Upper lobe of left lung (tissue), 6 donors: ENCODE results near the gene MAP6D1. TPM values are rescaled to one million over a fixed set of nuclear protein-coding genes. Genes with fewer than 3 reads are reported as not detected.
"Not testable (repeated sequence)": the region's sequence is repeated elsewhere in the genome, so short reads cannot be mapped to it uniquely, and the experiment has no call there.

Source experiments
- ATAC-seq, 2 donors: fragments of 200-7000 bp; cut with Tn5 transposase; one replicate each; pipeline ENCODE4 v1.9.1; 2022; ENCODE audit warnings: mild to moderate bottlenecking in 2 of 2, moderate library complexity in 2 of 2; ENCODE audit not compliant: low FRiP score in 2 of 2
- DNase-seq, 2 donors: peaks; one replicate each; pipeline ENCODE4 v3.0.0-alpha.2; 2019 to 2020
- H3K27ac ChIP-seq, 4 donors: fragments of 200-600 bp; sonication (generic); one replicate each; pipeline ENCODE4 v1.5.1; 2016 to 2019
- H3K27me3 ChIP-seq, 4 donors: fragments of 200-600 bp; sonication (generic); one replicate each; pipeline ENCODE4 v1.5.1; 2017 to 2019
- H3K36me3 ChIP-seq, 4 donors: fragments of 200-600 bp; sonication (generic); one replicate each; pipeline ENCODE4 v1.5.1; 2016 to 2019
- H3K4me1 ChIP-seq, 4 donors: fragments of 200-600 bp; sonication (generic); one replicate each; pipeline ENCODE4 v1.5.1; 2018 to 2019
- H3K4me3 ChIP-seq, 4 donors: fragments of 200-600 bp; sonication (generic); one replicate each; pipeline ENCODE4 v1.5.1; 2017 to 2019; ENCODE audit warnings: mild to moderate bottlenecking in 2 of 4, moderate library complexity in 1 of 4
- H3K9me3 ChIP-seq, 4 donors: fragments of 200-600 bp; sonication (generic); one replicate each; pipeline ENCODE4 v1.5.1; 2018 to 2019
- EP300 ChIP-seq, 4 donors: sonication (generic); formaldehyde crosslinking; IDR thresholded peaks; one replicate each; pipeline ENCODE4 v1.5.1; 2017; ENCODE audit warnings: antibody characterized with exemption in 4 of 4, control low read depth in 2 of 4
- POLR2A ChIP-seq, 4 donors: fragments of 450-650 bp; IDR thresholded peaks; one replicate each; pipeline ENCODE4 v1.5.1; 2016 to 2017; ENCODE audit warnings: antibody characterized with exemption in 4 of 4, mild to moderate bottlenecking in 2 of 4
- POLR2AphosphoS5 ChIP-seq, 2 donors: sonication (generic); formaldehyde crosslinking; IDR thresholded peaks; one replicate each; pipeline ENCODE4 v1.5.1; 2017; ENCODE audit warnings: antibody characterized with exemption in 2 of 2
- WGBS, 2 donors: methylation state at CpG; one replicate each; pipeline ENCODE4 v1.1.5; 2017 to 2018; 5-methylcytosine and 5-hydroxymethylcytosine counted together
- total RNA-seq, 6 donors: library from RNA; depleted of rRNA in 4 of 6; stranded (reverse); fragments of >200 nt in 4 of 6; gene quantifications; one replicate each; pipeline versions ENCODE4 v1.1.0 to v1.2.1, GENCODE V29; 2016 to 2021
- TF ChIP-seq, protein P1 (sequence below), 6 experiments: fragments of 450-650 bp in 4 of 6; fragments of 200-600 bp in 2 of 6; sonication (generic) in 2 of 6; IDR thresholded peaks; one replicate each; pipeline ENCODE4 v1.5.1; 2016 to 2019; ENCODE audit warnings: antibody characterized with exemption in 6 of 6
- donor health status: DM: no; HTN: no; CAD: no; lungs with moderate emphysema.
- donor health status: DM: no; HTN: yes; CAD: no; lungs with severe emphysema.

The MAP6D1 gene
- total RNA-seq, 6 donors from 2014 or later: 0.89 to 2.8 (median 2.1) TPM; not detected in 1

- H3K27ac ChIP-seq: no peak overlapping the region
- ATAC-seq: no peak
- H3K36me3 ChIP-seq: peaks cover 16 to 86% (median 52%) of the 10 kb centered on the region in 4 donors
- no peak overlapping the region for H3K4me3 ChIP-seq
- no peaks in the 10 kb centered on the region for H3K27me3 ChIP-seq
- WGBS, 2 donors: 92 to 99% methylated on average over 16 of the region's 16 CpGs
- TF ChIP-seq, protein P1, sequence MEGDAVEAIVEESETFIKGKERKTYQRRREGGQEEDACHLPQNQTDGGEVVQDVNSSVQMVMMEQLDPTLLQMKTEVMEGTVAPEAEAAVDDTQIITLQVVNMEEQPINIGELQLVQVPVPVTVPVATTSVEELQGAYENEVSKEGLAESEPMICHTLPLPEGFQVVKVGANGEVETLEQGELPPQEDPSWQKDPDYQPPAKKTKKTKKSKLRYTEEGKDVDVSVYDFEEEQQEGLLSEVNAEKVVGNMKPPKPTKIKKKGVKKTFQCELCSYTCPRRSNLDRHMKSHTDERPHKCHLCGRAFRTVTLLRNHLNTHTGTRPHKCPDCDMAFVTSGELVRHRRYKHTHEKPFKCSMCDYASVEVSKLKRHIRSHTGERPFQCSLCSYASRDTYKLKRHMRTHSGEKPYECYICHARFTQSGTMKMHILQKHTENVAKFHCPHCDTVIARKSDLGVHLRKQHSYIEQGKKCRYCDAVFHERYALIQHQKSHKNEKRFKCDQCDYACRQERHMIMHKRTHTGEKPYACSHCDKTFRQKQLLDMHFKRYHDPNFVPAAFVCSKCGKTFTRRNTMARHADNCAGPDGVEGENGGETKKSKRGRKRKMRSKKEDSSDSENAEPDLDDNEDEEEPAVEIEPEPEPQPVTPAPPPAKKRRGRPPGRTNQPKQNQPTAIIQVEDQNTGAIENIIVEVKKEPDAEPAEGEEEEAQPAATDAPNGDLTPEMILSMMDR (IDR thresholded peaks at IDR 0.05): no peak
- TF ChIP-seq EP300 (IDR thresholded peaks at IDR 0.05) (no peak), POLR2A (IDR thresholded peaks at IDR 0.05) (no peak), POLR2AphosphoS5 (IDR thresholded peaks at IDR 0.05) (no peak)
- no peaks in the 10 kb centered on the region for H3K9me3 ChIP-seq
- no peaks in the 10 kb centered on the region for H3K4me1 ChIP-seq
- DNase-seq: peak in 1 of 2 donors; percentile 41
Measured at GRCh38 chr3:183790700-183791099, 34.7 kb downstream of the MAP6D1 start.

- Histone ChIP-seq H3K4me3 (no peak overlapping the region), H3K9me3 (no peaks in the 10 kb centered on the region), H3K27ac (no peak overlapping the region), H3K27me3 (no peaks in the 10 kb centered on the region), H3K36me3 (peaks cover 16 to 88% (median 53%) of the 10 kb centered on the region in 4 donors), H3K4me1 (no peaks in the 10 kb centered on the region)
- WGBS, 2 donors: 93 to 94% methylated on average over 4 of the region's 4 CpGs
- no peak for ATAC-seq
- no peak for TF ChIP-seq POLR2A (IDR thresholded peaks at IDR 0.05)
- TF ChIP-seq EP300 (IDR thresholded peaks at IDR 0.05): no peak
- TF ChIP-seq, protein P1 (IDR thresholded peaks at IDR 0.05): no peak
- no peak for TF ChIP-seq POLR2AphosphoS5 (IDR thresholded peaks at IDR 0.05)
- no peak for DNase-seq
Measured at GRCh38 chr3:183789826-183790225, 35.6 kb downstream of the MAP6D1 start.

- DNase-seq (peak in 1 of 2 donors; percentile 40), ATAC-seq (peak in 1 of 2 donors; percentile 31)
- H3K27me3 ChIP-seq, H3K4me3 ChIP-seq, H3K9me3 ChIP-seq: not testable (repeated sequence)
- Histone ChIP-seq H3K4me1 (peaks cover 3 to 12% (median 8%) of the 10 kb centered on the region in 4 donors), H3K36me3 (peaks cover 9 to 77% (median 37%) of the 10 kb centered on the region in 4 donors), H3K27ac (peak overlapping the region in 1 of 4 donors; percentile 49)
- WGBS, 2 donors: 64 to 74% methylated on average over 10 of the region's 10 CpGs
Measured at GRCh38 chr3:183784503-183784902, 40.9 kb downstream of the MAP6D1 start.

DNA sequence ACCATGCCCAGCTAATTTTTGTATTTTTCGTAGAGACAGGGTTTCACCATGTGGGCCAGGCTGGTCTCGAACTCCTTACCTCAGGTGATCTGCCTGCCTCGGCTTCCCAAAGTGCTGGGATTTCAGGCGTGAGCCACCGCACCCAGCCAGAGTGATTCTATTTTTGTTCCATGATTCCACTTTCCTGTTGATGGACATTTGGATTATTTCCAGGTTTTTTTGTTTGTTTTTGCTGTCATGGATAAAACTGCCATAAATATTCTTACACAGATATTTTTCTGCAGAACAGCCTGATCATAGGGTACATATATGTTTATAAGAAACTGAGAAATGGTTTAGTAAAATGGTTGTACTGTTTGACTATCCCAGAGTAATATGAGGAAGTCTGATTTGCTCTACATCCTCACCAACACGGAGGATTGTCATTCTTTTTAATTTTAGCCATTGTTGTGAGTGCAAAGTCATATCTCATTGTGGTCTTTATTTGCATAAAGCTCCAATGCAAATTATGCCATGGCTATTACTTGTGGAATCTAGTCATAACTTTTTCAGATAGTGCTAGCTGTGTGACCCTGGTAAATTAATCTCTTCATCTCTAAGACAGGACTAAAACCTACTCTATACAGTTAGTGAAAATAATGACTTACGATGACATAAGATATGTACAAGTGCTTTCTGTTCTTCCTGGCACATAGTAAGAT is 42.7 kb downstream of the MAP6D1 start:
- no peak overlapping the region for H3K4me3 ChIP-seq
- TF ChIP-seq EP300 (IDR thresholded peaks at IDR 0.05) (no peak), POLR2AphosphoS5 (IDR thresholded peaks at IDR 0.05) (no peak), POLR2A (IDR thresholded peaks at IDR 0.05) (no peak)
- TF ChIP-seq, protein P1 (IDR thresholded peaks at IDR 0.05): no peak
- WGBS, 2 donors: 73 to 75% methylated on average over 7 of the region's 7 CpGs
- ATAC-seq (no peak), DNase-seq (no peak)
- H3K27ac ChIP-seq: no peak overlapping the region
- no peaks in the 10 kb centered on the region for H3K9me3 ChIP-seq
- H3K36me3 ChIP-seq: peaks cover 10 to 82% (median 43%) of the 10 kb centered on the region in 4 donors
- peaks cover 3 to 12% (median 8%) of the 10 kb centered on the region in 4 donors for H3K4me1 ChIP-seq
- no peaks in the 10 kb centered on the region for H3K27me3 ChIP-seq

DNA sequence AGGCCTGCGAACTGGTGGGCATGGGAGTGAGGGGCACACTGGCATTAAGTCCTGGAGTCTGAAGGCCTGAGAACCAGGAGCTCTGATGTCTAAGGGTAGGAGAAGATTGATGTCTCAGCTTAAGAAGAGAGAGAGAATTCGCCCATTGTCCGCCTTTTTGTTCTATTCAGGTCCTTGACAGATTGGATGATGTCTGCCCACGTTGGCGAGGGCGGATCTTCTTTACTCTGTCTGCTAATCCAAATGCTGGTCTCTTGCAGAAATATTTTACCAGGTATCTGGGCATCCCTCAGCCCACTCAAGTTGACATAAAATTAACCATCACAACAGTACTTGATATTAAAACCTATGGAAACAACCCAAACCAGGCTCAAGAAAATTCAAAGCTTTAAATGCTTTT is 44.1 kb downstream of the MAP6D1 start:
- DNase-seq: no peak
- Histone ChIP-seq H3K27ac (no peak overlapping the region), H3K4me3 (no peak overlapping the region), H3K4me1 (peaks cover 3 to 12% (median 8%) of the 10 kb centered on the region in 4 donors), H3K36me3 (peaks cover 6 to 82% (median 42%) of the 10 kb centered on the region in 4 donors), H3K27me3 (no peaks in the 10 kb centered on the region), H3K9me3 (no peaks in the 10 kb centered on the region)
- ATAC-seq: no peak
- 95 to 96% methylated on average over 6 of the region's 6 CpGs for WGBS, 2 donors
- TF ChIP-seq, protein P1 (IDR thresholded peaks at IDR 0.05): no peak
- no peak for TF ChIP-seq POLR2AphosphoS5 (IDR thresholded peaks at IDR 0.05)
- no peak for TF ChIP-seq POLR2A (IDR thresholded peaks at IDR 0.05)
- TF ChIP-seq EP300 (IDR thresholded peaks at IDR 0.05): no peak
